Stimulated activated CD4-positive, alpha-beta T cell treated with anti-CD3 and anti-CD28 coated beads, Interleukin-2, amount 100 ng/mL, for 24 hours (primary cell): ENCODE data around the gene POLR2H.
"Not testable (repeated sequence)": the region's sequence is repeated elsewhere in the genome, so short reads cannot be mapped to it uniquely, and the experiment has no call there.

ENCODE experiments used
- DNase-seq, 2 donors: peaks; one replicate each; pipeline ENCODE4 v3.0.0-alpha.2; 2020

The POLR2H gene

GRCh38 chr3:184336547-184337398, 24.7 kb upstream of the POLR2H start:
- DNase-seq, result no peak

DNA sequence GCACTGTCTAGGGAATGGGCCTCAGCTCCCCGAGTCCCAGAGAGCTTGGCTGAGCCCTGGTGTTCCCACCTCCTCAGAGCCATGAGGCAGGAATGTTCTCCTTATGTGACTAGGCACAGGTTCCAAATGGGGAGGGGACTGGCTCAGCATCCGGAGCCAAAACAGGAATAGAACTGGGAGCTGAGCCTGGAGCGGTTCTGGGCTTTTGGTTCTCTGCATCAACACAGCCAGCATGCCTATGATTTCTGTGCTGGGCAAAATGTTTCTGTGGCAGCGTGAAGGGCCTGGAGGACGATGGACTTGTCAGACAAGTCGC, 24.2 kb upstream of the POLR2H start, which contains the start of gene FAM131A:
Gene FAM131A (plus strand): TSS at position 202 of the 316 bp plus-strand sequence. CDS start 31 bp downstream, at position 233.
- DNase-seq, result no peak

- DNase-seq, result no peak
Observed at GRCh38 chr3:184337981-184338380, 23.5 kb upstream of the POLR2H start.

DNA sequence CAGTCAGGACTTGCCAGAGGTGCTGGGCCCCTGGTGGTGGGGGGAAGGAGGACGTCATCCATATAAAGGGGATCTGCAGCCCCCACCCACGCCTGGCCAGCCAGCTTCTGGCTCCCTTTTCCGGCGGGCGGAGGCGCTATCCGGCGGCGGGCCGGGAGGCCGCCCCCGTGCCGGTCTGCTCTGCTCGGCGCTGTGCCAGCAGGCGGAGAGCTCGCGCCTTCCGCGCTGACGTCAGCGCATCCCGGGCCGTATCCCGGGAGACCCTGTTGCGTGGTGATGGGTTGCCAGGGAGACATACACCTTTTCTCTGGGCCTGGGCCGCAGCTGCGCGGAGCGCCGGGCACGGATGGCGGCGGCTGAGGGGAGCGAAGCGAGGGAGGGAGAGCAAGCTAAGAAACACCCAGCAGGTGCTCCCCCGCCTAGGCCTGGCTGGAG, 23.0 kb upstream of the POLR2H start:
- peak in 1 of 2 donors; percentile 19 for DNase-seq

DNA sequence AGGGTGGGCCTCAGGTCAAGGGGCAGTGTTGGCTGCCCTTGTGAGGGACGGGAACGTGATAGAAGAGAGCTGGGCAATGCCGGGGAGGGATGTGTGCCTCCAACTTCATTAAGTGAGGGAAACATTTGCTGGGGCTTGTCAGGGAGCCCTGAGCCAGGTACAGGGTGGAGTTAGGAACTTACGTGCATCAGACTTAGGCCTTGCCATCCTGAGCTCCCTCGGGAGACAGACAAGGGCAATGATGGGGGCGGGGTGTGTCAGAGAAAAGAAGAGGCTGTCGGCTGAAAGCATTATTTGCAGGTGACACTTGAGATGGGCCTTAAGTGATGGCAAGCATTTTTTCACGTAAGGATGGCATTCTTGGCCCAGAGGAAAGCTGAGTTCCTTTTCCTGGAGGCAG, 22.5 kb upstream of the POLR2H start:
- DNase-seq, result no peak

GRCh38 chr3:184339451-184340135, 21.9 kb upstream of the POLR2H start:
- DNase-seq, result not testable (repeated sequence)

GRCh38 chr3:184341925-184342324, 19.6 kb upstream of the POLR2H start:
- DNase-seq, result no peak

- DNase-seq, result no peak
Observed at GRCh38 chr3:184343200-184343876, 18.2 kb upstream of the POLR2H start.

- no peak for DNase-seq
Observed at GRCh38 chr3:184344579-184345316, 16.8 kb upstream of the POLR2H start.

DNA sequence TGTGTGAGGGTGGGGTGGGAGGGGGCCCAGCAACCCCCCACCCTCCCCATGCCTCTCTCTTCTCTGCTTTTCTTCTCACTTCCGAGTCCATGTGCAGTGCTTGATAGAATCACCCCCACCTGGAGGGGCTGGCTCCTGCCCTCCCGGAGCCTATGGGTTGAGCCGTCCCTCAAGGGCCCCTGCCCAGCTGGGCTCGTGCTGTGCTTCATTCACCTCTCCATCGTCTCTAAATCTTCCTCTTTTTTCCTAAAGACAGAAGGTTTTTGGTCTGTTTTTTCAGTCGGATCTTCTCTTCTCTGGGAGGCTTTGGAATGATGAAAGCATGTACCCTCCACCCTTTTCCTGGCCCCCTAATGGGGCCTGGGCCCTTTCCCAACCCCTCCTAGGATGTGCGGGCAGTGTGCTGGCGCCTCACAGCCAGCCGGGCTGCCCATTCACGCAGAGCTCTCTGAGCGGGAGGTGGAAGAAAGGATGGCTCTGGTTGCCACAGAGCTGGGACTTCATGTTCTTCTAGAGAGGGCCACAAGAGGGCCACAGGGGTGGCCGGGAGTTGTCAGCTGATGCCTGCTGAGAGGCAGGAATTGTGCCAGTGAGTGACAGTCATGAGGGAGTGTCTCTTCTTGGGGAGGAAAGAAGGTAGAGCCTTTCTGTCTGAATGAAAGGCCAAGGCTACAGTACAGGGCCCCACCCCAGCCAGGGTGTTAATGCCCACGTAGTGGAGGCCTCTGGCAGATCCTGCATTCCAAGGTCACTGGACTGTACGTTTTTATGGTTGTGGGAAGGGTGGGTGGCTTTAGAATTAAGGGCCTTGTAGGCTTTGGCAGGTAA, 16.0 kb upstream of the POLR2H start:
- no peak for DNase-seq

GRCh38 chr3:184346480-184347190, 14.9 kb upstream of the POLR2H start:
- no peak for DNase-seq

GRCh38 chr3:184347321-184348056, 14.0 kb upstream of the POLR2H start:
- no peak for DNase-seq

DNA sequence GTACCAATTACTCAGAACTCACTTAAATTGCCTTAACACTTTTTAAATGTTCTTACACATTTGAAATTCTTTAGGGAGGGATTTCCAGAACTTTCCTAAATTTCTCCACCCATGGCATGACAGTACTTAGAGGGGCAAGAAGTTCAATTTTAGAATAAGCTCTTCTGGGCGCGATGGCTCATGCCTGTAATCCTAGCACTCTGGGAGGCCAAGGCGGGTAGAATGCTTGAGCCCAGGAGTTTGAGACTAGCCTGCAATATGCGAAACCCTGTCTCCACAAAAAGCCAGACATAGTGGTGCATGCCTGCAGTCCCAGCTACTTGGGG, 13.5 kb upstream of the POLR2H start:
- no peak for DNase-seq

- DNase-seq, result no peak
Observed at GRCh38 chr3:184349563-184350470, 11.7 kb upstream of the POLR2H start.

DNA sequence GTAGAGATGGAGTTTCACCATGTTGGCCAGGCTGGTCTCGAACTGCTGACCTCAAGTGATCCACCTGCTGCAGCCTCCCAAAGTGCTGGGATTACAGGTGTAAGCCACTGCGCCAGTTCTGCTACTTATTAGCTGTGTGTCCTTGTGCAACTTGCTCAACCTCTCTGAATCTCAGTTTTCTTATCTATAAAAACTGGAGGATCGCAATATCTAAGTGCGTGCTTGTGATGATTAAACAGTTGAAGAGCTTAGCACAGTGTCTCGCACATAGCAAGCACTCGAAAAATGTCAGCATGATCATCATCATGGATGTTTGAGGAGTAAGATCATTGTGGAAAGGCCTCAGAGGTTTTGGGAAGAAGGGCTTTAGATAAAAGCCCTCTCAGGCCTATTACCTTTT, 10.9 kb upstream of the POLR2H start:
- DNase-seq, result no peak

- no peak for DNase-seq
Observed at GRCh38 chr3:184351511-184352148, 9.9 kb upstream of the POLR2H start.

DNA sequence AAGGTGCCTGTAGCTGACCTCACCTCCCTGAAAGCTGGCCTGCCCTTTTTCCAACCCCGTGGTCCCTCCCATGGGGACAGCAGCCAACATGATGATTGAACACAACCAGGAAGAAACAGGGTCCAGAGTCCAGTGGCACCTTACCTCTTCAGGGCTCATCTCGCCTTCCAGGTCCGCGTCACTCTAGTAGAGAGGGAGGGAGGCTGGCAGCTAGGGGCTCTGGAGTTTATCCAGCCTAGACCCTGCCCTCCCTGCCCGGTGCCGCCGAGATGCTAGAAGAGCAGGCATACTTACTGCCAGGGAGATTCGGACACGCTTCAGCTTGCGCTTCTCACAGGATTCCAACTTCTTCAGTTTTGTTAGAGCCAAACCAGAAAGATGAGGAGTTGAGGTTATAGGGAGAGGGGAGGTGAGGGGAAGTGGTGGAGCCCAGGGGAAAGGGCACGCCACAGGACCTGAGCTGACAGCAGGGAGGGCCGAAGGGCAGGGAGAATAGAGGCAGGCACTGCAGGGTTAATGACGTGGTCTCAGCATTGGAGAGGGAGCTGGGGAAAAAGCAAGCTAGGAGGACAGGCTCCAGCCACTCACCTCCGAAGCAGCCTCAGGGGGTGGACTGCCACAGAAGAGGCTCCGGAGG, 9.2 kb upstream of the POLR2H start:
- no peak for DNase-seq

- no peak for DNase-seq
Observed at GRCh38 chr3:184352897-184353545, 8.5 kb upstream of the POLR2H start.
